ENCODE data around the gene PLAAT2. TPM values are rescaled to one million over a fixed set of nuclear protein-coding genes. Genes with fewer than 3 reads are reported as not detected.
"Not testable (repeated sequence)": the region's sequence is repeated elsewhere in the genome, so short reads cannot be mapped to it uniquely, and the experiment has no call there.

PLAAT2 gene
- total RNA-seq, 2 experiments from 2014 or later, result 0.57 TPM; not detected in 1

GRCh38 chr11:63528729-63529278 is 34.4 kb downstream of the PLAAT2 start:
- H3K27ac Mint-ChIP-seq; H3K27me3 Mint-ChIP-seq (ENCODE audit: low read depth); H3K9me3 Mint-ChIP-seq (ENCODE audit: insufficient read depth); DNase-seq; H3K36me3 Mint-ChIP-seq (ENCODE audit: low read depth); ATAC-seq; H3K4me3 Mint-ChIP-seq: not testable (repeated sequence)
- POLR2A ChIA-PET, result interaction anchor here (0.6 kb wide), 1 partner anchor 23 kb away, joined by 3 read pairs; no protein-coding TSS in a partner anchor
- peaks cover 42% of the 10 kb centered on the region for H3K4me1 Mint-ChIP-seq (ENCODE audit: low read depth)
- CTCF ChIA-PET, result interaction anchor here (0.9 to 1.8 kb wide), 2 partner anchors 46 to 50 kb away, joined by 3 to 9 read pairs; no protein-coding TSS in a partner anchor

- H3K4me3 Mint-ChIP-seq; H3K36me3 Mint-ChIP-seq (ENCODE audit: low read depth); H3K27ac Mint-ChIP-seq; DNase-seq; H3K9me3 Mint-ChIP-seq (ENCODE audit: insufficient read depth); H3K27me3 Mint-ChIP-seq (ENCODE audit: low read depth); POLR2A ChIA-PET; ATAC-seq: not testable (repeated sequence)
- CTCF ChIA-PET, result interaction anchor here (1.8 kb wide), 1 partner anchor 49 kb away, joined by 9 read pairs; no protein-coding TSS in a partner anchor
- H3K4me1 Mint-ChIP-seq (ENCODE audit: low read depth), result peaks cover 35% of the 10 kb centered on the region
These were observed 35.0 kb downstream of the PLAAT2 start for GRCh38 chr11:63528156-63528555.

- POLR2A ChIA-PET, result no interaction called here
- Mint-ChIP-seq H3K36me3 (ENCODE audit: low read depth) (peaks cover 1% of the 10 kb centered on the region), H3K9me3 (ENCODE audit: insufficient read depth) (peaks cover 7% of the 10 kb centered on the region), H3K4me3 (no peak overlapping the region), H3K27me3 (ENCODE audit: low read depth) (no peaks in the 10 kb centered on the region), H3K4me1 (ENCODE audit: low read depth) (peaks cover 31% of the 10 kb centered on the region), H3K27ac (no peak overlapping the region)
- no peak for ATAC-seq
- DNase-seq, result no peak
- CTCF ChIA-PET, result interaction anchor here (1.0 kb wide), 1 partner anchor 37 kb away, joined by 3 read pairs; no protein-coding TSS in a partner anchor
These were observed 35.5 kb downstream of the PLAAT2 start for GRCh38 chr11:63527667-63528066.

GRCh38 chr11:63523151-63523550 is 40.0 kb downstream of the PLAAT2 start:
- no peak overlapping the region for H3K4me3 Mint-ChIP-seq
- peaks cover 12% of the 10 kb centered on the region for H3K4me1 Mint-ChIP-seq (ENCODE audit: low read depth)
- no peak for ATAC-seq
- H3K36me3 Mint-ChIP-seq (ENCODE audit: low read depth), result peaks cover 1% of the 10 kb centered on the region
- peaks cover 7% of the 10 kb centered on the region for H3K9me3 Mint-ChIP-seq (ENCODE audit: insufficient read depth)
- ChIA-PET CTCF (interaction anchor here (1.2 to 1.4 kb wide), 2 partner anchors 44 kb away, joined by 3 to 5 read pairs; no protein-coding TSS in a partner anchor), POLR2A (interaction anchor here (1.0 kb wide), 1 partner anchor 14 kb away, joined by 3 read pairs; no protein-coding TSS in a partner anchor)
- DNase-seq, result no peak
- no peaks in the 10 kb centered on the region for H3K27me3 Mint-ChIP-seq (ENCODE audit: low read depth)
- no peak overlapping the region for H3K27ac Mint-ChIP-seq

GRCh38 chr11:63521896-63522295 is 41.3 kb downstream of the PLAAT2 start:
- CTCF ChIA-PET, result interaction anchor here (0.7 to 1.2 kb wide), 3 partner anchors 15 to 43 kb away, joined by 3 to 5 read pairs (median 4); partner anchors contain the start of gene PLAAT4
- H3K4me3 Mint-ChIP-seq, result no peak overlapping the region
- no peaks in the 10 kb centered on the region for H3K27me3 Mint-ChIP-seq (ENCODE audit: low read depth)

GRCh38 chr11:63520606-63521170 is 42.5 kb downstream of the PLAAT2 start:
- Mint-ChIP-seq H3K4me3 (no peak overlapping the region), H3K9me3 (ENCODE audit: insufficient read depth) (peaks cover 7% of the 10 kb centered on the region), H3K27me3 (ENCODE audit: low read depth) (no peaks in the 10 kb centered on the region), H3K4me1 (ENCODE audit: low read depth) (peaks cover 15% of the 10 kb centered on the region), H3K27ac (no peak overlapping the region), H3K36me3 (ENCODE audit: low read depth) (peaks cover 1% of the 10 kb centered on the region)
- ChIA-PET POLR2A (interaction anchor here (0.8 kb wide), 1 partner anchor 26 kb away, joined by 3 read pairs; no protein-coding TSS in a partner anchor), CTCF (interaction anchor here (0.8 to 3.3 kb wide), 6 partner anchors 13 to 218 kb away, joined by 3 to 10 read pairs (median 6); partner anchors contain the start of gene RTN3)
- DNase-seq (no peak), ATAC-seq (no peak)

More at GRCh38 chr11:63521896-63522295, 41.3 kb downstream of the PLAAT2 start:
- DNase-seq (no peak), ATAC-seq (no peak)
- H3K36me3 Mint-ChIP-seq (ENCODE audit: low read depth), result peaks cover 1% of the 10 kb centered on the region
- POLR2A ChIA-PET, result no interaction called here
- H3K4me1 Mint-ChIP-seq (ENCODE audit: low read depth), result peaks cover 15% of the 10 kb centered on the region
- peaks cover 7% of the 10 kb centered on the region for H3K9me3 Mint-ChIP-seq (ENCODE audit: insufficient read depth)
- H3K27ac Mint-ChIP-seq, result no peak overlapping the region

GRCh38 chr11:63518548-63518947 is 44.6 kb downstream of the PLAAT2 start:
- DNase-seq (no peak), ATAC-seq (no peak)
- ChIA-PET POLR2A (no interaction called here), CTCF (interaction anchor here (1.0 to 3.3 kb wide), 3 partner anchors 28 to 613 kb away, joined by 3 to 10 read pairs (median 4); no protein-coding TSS in a partner anchor)
- no peak overlapping the region for H3K4me3 Mint-ChIP-seq
- no peaks in the 10 kb centered on the region for H3K27me3 Mint-ChIP-seq (ENCODE audit: low read depth)
- peaks cover 1% of the 10 kb centered on the region for H3K36me3 Mint-ChIP-seq (ENCODE audit: low read depth)
- H3K27ac Mint-ChIP-seq, result peak overlapping the region; percentile 33
- H3K4me1 Mint-ChIP-seq (ENCODE audit: low read depth), result peaks cover 15% of the 10 kb centered on the region
- no peaks in the 10 kb centered on the region for H3K9me3 Mint-ChIP-seq (ENCODE audit: insufficient read depth)

- ChIA-PET POLR2A (no interaction called here), CTCF (no interaction called here)
- no peaks in the 10 kb centered on the region for H3K27me3 Mint-ChIP-seq (ENCODE audit: low read depth)
- H3K36me3 Mint-ChIP-seq (ENCODE audit: low read depth), result no peaks in the 10 kb centered on the region
- H3K9me3 Mint-ChIP-seq (ENCODE audit: insufficient read depth), result no peaks in the 10 kb centered on the region
- peaks cover 15% of the 10 kb centered on the region for H3K4me1 Mint-ChIP-seq (ENCODE audit: low read depth)
- H3K27ac Mint-ChIP-seq, result no peak overlapping the region
- DNase-seq (no peak), ATAC-seq (no peak)
- no peak overlapping the region for H3K4me3 Mint-ChIP-seq
These were observed 46.0 kb downstream of the PLAAT2 start for GRCh38 chr11:63517156-63517555.

GRCh38 chr11:63516109-63516508 is 47.1 kb downstream of the PLAAT2 start:
- Mint-ChIP-seq H3K36me3 (ENCODE audit: low read depth) (no peaks in the 10 kb centered on the region), H3K9me3 (ENCODE audit: insufficient read depth) (no peaks in the 10 kb centered on the region), H3K4me3 (no peak overlapping the region), H3K4me1 (ENCODE audit: low read depth) (peaks cover 15% of the 10 kb centered on the region), H3K27ac (no peak overlapping the region), H3K27me3 (ENCODE audit: low read depth) (no peaks in the 10 kb centered on the region)
- no peak for DNase-seq
- ChIA-PET CTCF (interaction anchor here (0.9 kb wide), 1 partner anchor 37 kb away, joined by 3 read pairs; no protein-coding TSS in a partner anchor), POLR2A (no interaction called here)
- ATAC-seq, result no peak

GRCh38 chr11:63512816-63513215 is 50.4 kb downstream of the PLAAT2 start:
- POLR2A ChIA-PET, result no interaction called here
- Mint-ChIP-seq H3K4me1 (ENCODE audit: low read depth) (no peaks in the 10 kb centered on the region), H3K27ac (no peak overlapping the region)

GRCh38 chr11:63511048-63511748 is 52.0 kb downstream of the PLAAT2 start:
- no peak for DNase-seq
- no peak overlapping the region for H3K4me3 Mint-ChIP-seq
- no peaks in the 10 kb centered on the region for H3K27me3 Mint-ChIP-seq (ENCODE audit: low read depth)
- ATAC-seq, result no peak
- no peaks in the 10 kb centered on the region for H3K9me3 Mint-ChIP-seq (ENCODE audit: insufficient read depth)
- ChIA-PET POLR2A (no interaction called here), CTCF (interaction anchor here (0.7 to 5.2 kb wide), 3 partner anchors 32 to 207 kb away, joined by 3 to 23 read pairs (median 3); no protein-coding TSS in a partner anchor)
- H3K27ac Mint-ChIP-seq, result no peak overlapping the region
- peaks cover 5% of the 10 kb centered on the region for H3K4me1 Mint-ChIP-seq (ENCODE audit: low read depth)
- no peaks in the 10 kb centered on the region for H3K36me3 Mint-ChIP-seq (ENCODE audit: low read depth)

More at GRCh38 chr11:63512816-63513215, 50.4 kb downstream of the PLAAT2 start:
- Mint-ChIP-seq H3K27me3 (ENCODE audit: low read depth) (no peaks in the 10 kb centered on the region), H3K9me3 (ENCODE audit: insufficient read depth) (no peaks in the 10 kb centered on the region), H3K36me3 (ENCODE audit: low read depth) (no peaks in the 10 kb centered on the region), H3K4me3 (no peak overlapping the region)
- ATAC-seq, result no peak
- DNase-seq, result no peak
- CTCF ChIA-PET, result interaction anchor here (1.4 kb wide), 1 partner anchor 24 kb away, joined by 4 read pairs; the partner anchor contains the start of gene PLAAT4

Measured in activated CD8-positive, alpha-beta T cell treated with anti-CD3 and anti-CD28 coated beads, Interleukin-2, amount 10 ng/mL, durations not matched to agents 7 days and 5 days (primary cell).